Measurements from ENCODE around the gene ALKBH3.

Gene ALKBH3

DNA sequence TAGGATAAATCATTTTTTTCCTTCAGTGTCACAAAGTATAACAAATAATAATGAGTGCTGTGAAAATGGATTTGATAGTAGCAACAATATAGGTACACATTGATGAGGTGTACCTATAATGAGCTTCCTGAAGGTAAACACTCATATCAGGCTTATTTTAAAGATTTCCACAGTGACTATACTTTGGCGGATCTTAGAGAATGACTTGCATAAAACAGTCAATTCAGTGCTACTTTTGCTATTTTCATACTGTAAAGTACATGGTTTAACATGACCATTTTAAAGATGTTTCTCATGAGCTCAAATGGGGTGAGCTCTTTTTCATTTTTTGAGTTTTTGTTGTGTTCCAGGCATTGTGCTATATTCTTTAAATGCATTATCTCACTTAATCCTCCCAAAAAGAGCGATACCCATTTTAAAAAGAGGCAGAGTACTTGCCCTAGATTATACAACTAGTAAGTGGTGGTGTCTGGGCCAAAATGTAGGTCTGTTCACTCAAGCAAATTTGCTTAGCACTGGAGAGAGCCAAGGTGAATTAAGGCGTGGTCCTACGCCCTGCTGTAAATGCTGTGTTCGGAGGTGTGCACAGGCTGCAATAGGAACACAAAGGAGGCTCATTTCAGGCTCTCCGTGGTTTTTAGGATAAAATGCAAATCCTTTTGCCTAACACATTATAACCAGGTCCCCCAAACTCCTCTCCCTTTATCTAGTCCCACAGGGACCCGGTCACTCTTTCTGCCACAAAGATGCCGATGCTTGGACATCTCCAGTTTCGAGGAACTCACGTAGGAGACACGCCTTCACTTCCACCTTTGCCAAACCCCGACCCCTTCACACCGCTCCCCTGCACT, 617 bp upstream of the ALKBH3 start:
- H3K4me1 ChIP-seq (ENCODE audit: control insufficient read depth, insufficient read depth, low read length): no peaks in the 10 kb centered on the region; the same call in 1 of the 2 replicates

DNA sequence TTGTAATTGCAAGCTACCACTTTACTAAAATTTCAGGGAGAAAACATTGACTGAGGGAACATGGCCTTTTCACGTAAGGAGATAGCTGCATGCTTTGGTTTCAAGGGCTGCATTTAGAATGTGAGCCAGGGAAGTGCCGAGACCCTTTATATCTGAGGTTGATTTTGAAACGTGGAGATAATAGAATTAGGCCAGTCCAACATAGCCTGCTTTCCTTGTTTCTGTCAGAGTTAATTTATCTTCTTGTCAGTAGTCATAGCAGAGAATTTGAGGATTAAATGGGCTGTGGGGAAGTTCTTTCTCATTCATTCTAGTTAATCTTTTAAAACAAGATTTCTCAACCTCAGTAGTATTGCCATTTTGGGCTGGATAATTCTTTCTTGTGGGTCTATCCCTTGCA, 12.2 kb downstream of the ALKBH3 start:
- DNase-seq (ENCODE audit: low read depth, low spot score): no peak
- Histone ChIP-seq H3K9me3 (ENCODE audit: control insufficient read depth, insufficient read depth, low read length) (peaks cover under 1% of the 10 kb centered on the region; the same call in 1 of the 2 replicates), H3K4me1 (ENCODE audit: control insufficient read depth, insufficient read depth, low read length) (no peaks in the 10 kb centered on the region), H3K4me3 (ENCODE audit: low read length) (no peak overlapping the region), H3K27me3 (ENCODE audit: control insufficient read depth, insufficient read depth, low read length) (no peaks in the 10 kb centered on the region), H3K27ac (ENCODE audit: low read length) (no peak overlapping the region), H3K36me3 (ENCODE audit: control insufficient read depth, insufficient read depth, low read length) (peaks cover 13% of the 10 kb centered on the region; the same call in 1 of the 2 replicates)
- no CpG with 5 or more reads among the region's 3 CpGs for WGBS (ENCODE audit: insufficient coverage, insufficient read length)

More for the DNA sequence above, 617 bp upstream of the ALKBH3 start:
- Histone ChIP-seq H3K9me3 (ENCODE audit: control insufficient read depth, insufficient read depth, low read length) (no peaks in the 10 kb centered on the region), H3K27ac (ENCODE audit: low read length) (no peak overlapping the region), H3K27me3 (ENCODE audit: control insufficient read depth, insufficient read depth, low read length) (peaks cover 3% of the 10 kb centered on the region; the same call in 1 of the 2 replicates), H3K36me3 (ENCODE audit: control insufficient read depth, insufficient read depth, low read length) (no peaks in the 10 kb centered on the region; the same call in 1 of the 2 replicates), H3K4me3 (ENCODE audit: low read length) (no peak overlapping the region; the same call in 1 of the 2 replicates)
- WGBS (ENCODE audit: insufficient coverage, insufficient read length): no CpG with 5 or more reads among the region's 13 CpGs
- DNase-seq (ENCODE audit: low read depth, low spot score): no peak

DNA sequence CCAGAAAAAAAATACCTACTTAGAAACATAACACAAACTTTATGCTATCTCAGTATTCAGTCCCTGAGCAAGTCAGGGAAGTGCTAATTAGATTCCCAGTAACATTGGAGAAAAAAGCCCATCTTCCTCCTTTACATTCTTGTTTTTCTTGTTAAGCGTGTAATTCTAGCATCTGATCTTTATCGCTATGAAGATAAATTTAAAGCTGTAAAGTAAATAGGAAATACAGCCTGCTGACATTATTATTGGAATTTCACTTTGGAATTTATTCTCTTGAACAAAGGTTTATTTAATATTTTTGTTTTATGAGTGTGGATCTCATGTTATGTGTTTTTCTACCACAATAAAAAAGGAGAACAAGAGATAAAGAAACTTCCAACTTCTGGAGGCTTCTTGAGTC, 13.9 kb downstream of the ALKBH3 start:
- Histone ChIP-seq H3K27ac (ENCODE audit: low read length) (no peak overlapping the region), H3K27me3 (ENCODE audit: control insufficient read depth, insufficient read depth, low read length) (no peaks in the 10 kb centered on the region), H3K9me3 (ENCODE audit: control insufficient read depth, insufficient read depth, low read length) (peaks cover 1% of the 10 kb centered on the region; the same call in 1 of the 2 replicates), H3K4me1 (ENCODE audit: control insufficient read depth, insufficient read depth, low read length) (no peaks in the 10 kb centered on the region), H3K4me3 (ENCODE audit: low read length) (no peak overlapping the region), H3K36me3 (ENCODE audit: control insufficient read depth, insufficient read depth, low read length) (peaks cover 19% of the 10 kb centered on the region)
- DNase-seq (ENCODE audit: low read depth, low spot score): no peak
- no CpG with 5 or more reads among the region's 2 CpGs for WGBS (ENCODE audit: insufficient coverage, insufficient read length)

DNA sequence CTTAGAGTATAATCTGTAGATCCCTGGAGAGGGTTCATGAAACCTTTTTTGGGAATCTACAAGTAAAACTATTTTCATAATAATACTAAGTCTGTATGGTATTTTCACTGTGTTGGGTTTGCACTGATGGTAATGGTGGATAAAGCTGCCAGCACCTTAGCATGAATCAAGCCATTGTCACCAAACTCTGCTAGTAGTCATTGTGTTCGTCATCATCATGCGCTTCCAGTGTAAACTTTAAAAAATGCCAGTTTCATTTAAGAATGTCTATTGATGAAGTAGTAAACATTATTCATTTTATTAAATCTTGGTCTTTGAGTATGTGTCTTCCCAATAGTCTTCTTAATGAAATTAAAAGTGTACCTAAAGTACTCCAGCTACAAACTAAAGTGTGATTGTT, 15.0 kb downstream of the ALKBH3 start:
- Histone ChIP-seq H3K4me1 (ENCODE audit: control insufficient read depth, insufficient read depth, low read length) (no peaks in the 10 kb centered on the region), H3K27ac (ENCODE audit: low read length) (no peak overlapping the region), H3K9me3 (ENCODE audit: control insufficient read depth, insufficient read depth, low read length) (peaks cover 1% of the 10 kb centered on the region; the same call in 1 of the 2 replicates), H3K27me3 (ENCODE audit: control insufficient read depth, insufficient read depth, low read length) (no peaks in the 10 kb centered on the region), H3K4me3 (ENCODE audit: low read length) (no peak overlapping the region), H3K36me3 (ENCODE audit: control insufficient read depth, insufficient read depth, low read length) (peaks cover 16% of the 10 kb centered on the region)
- DNase-seq (ENCODE audit: low read depth, low spot score): no peak
- no CpG with 5 or more reads among the region's 2 CpGs for WGBS (ENCODE audit: insufficient coverage, insufficient read length)

DNA sequence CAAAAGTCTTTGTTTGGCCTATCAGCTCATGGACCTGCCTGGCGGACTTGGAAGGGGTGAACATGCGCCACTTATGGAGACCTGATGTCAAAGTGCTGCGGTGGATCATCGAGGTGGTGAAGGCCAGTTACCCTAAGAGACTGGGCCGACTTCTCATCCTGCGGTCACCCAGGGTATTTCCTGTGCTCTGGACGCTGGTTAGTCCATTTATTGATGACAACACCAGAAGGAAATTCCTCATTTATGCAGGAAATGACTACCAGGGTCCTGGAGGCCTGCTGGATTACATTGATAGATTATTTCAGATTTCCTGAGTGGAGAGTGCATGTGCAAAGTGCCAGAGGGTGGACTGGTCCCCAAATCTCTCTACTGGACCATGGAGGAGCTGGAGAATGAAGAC, 17.9 kb downstream of the ALKBH3 start:
- peaks cover 10% of the 10 kb centered on the region for H3K36me3 ChIP-seq (ENCODE audit: control insufficient read depth, insufficient read depth, low read length)
- H3K4me1 ChIP-seq (ENCODE audit: control insufficient read depth, insufficient read depth, low read length): no peaks in the 10 kb centered on the region
- no peak overlapping the region for H3K4me3 ChIP-seq (ENCODE audit: low read length)
- peaks cover 1% of the 10 kb centered on the region; the same call in 1 of the 2 replicates for H3K9me3 ChIP-seq (ENCODE audit: control insufficient read depth, insufficient read depth, low read length)
- no peaks in the 10 kb centered on the region for H3K27me3 ChIP-seq (ENCODE audit: control insufficient read depth, insufficient read depth, low read length)
- no peak overlapping the region for H3K27ac ChIP-seq (ENCODE audit: low read length)
- WGBS (ENCODE audit: insufficient coverage, insufficient read length): no CpG with 5 or more reads among the region's 7 CpGs
- no peak for DNase-seq (ENCODE audit: low read depth, low spot score)

DNA sequence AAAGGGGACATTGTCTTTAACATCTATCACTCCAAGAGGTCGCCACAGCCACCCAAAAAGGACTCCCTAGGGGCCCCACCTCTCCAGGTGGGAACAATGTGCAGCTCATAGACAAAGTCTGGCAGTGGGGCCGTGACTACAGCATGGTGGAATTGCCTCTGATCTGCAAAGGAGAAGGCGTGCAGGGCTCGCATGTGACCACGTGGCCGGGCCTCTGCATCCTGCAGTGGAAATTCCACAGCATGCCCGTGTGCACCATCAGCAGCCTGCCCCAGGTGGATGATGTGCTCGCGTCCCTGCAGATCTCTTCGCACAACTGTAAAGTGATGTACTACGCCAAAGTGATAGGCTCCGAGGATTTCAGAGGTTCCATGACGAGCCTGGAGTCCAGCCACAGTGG, 18.5 kb downstream of the ALKBH3 start:
- DNase-seq (ENCODE audit: low read depth, low spot score): no peak
- no peaks in the 10 kb centered on the region for H3K27me3 ChIP-seq (ENCODE audit: control insufficient read depth, insufficient read depth, low read length)
- peaks cover 1% of the 10 kb centered on the region; the same call in 1 of the 2 replicates for H3K9me3 ChIP-seq (ENCODE audit: control insufficient read depth, insufficient read depth, low read length)
- no peaks in the 10 kb centered on the region for H3K4me1 ChIP-seq (ENCODE audit: control insufficient read depth, insufficient read depth, low read length)
- no CpG with 5 or more reads among the region's 13 CpGs for WGBS (ENCODE audit: insufficient coverage, insufficient read length)
- no peak overlapping the region for H3K4me3 ChIP-seq (ENCODE audit: low read length)
- H3K36me3 ChIP-seq (ENCODE audit: control insufficient read depth, insufficient read depth, low read length): peaks cover 10% of the 10 kb centered on the region
- no peak overlapping the region for H3K27ac ChIP-seq (ENCODE audit: low read length)

DNA sequence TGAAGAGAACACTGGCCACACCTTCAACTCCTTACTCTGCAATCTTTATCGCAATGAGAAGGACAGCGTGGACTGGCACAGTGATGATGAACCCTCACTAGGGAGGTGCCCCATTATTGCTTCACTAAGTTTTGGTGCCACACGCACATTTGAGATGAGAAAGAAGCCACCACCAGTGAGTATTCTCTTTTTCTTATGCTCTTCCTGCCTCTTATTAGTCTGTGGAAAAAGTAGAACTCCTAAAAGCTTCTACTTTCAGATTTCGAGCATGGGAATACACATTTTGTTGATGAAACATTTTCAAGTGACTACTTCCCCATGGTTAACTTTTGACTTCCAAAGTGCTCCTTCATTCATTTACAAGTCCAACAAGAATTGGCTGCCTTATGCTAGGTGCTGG, 20.9 kb downstream of the ALKBH3 start:
- DNase-seq (ENCODE audit: low read depth, low spot score): no peak
- peaks cover 10% of the 10 kb centered on the region for H3K36me3 ChIP-seq (ENCODE audit: control insufficient read depth, insufficient read depth, low read length)
- H3K27me3 ChIP-seq (ENCODE audit: control insufficient read depth, insufficient read depth, low read length): no peaks in the 10 kb centered on the region
- no peaks in the 10 kb centered on the region for H3K4me1 ChIP-seq (ENCODE audit: control insufficient read depth, insufficient read depth, low read length)
- H3K27ac ChIP-seq (ENCODE audit: low read length): no peak overlapping the region
- H3K9me3 ChIP-seq (ENCODE audit: control insufficient read depth, insufficient read depth, low read length): peaks cover 1% of the 10 kb centered on the region; the same call in 1 of the 2 replicates
- H3K4me3 ChIP-seq (ENCODE audit: low read length): no peak overlapping the region
- WGBS (ENCODE audit: insufficient coverage, insufficient read length): no CpG with 5 or more reads among the region's 4 CpGs

DNA sequence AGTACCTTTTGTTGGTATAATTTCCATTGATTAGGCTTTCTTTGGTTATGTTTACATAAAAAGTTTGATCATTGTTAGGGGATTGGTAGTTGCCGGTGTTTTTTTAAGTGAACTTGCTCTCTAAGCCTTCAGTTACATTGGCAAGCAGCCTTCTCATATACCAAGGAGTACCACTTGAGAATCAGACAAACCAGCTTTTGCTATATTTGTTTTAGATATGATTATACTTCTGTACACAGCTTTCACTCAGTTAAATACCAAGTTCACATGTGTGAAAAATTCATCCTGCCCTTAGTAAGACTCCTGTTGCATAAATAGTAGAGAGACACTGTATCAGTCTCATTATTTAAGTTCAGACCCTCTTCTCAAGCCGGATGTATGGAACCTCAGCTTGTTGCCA, 22.4 kb downstream of the ALKBH3 start:
- no peak for DNase-seq (ENCODE audit: low read depth, low spot score)
- no peaks in the 10 kb centered on the region for H3K27me3 ChIP-seq (ENCODE audit: control insufficient read depth, insufficient read depth, low read length)
- H3K9me3 ChIP-seq (ENCODE audit: control insufficient read depth, insufficient read depth, low read length): no peaks in the 10 kb centered on the region
- H3K27ac ChIP-seq (ENCODE audit: low read length): no peak overlapping the region
- H3K4me1 ChIP-seq (ENCODE audit: control insufficient read depth, insufficient read depth, low read length): no peaks in the 10 kb centered on the region
- peaks cover 5% of the 10 kb centered on the region for H3K36me3 ChIP-seq (ENCODE audit: control insufficient read depth, insufficient read depth, low read length)
- H3K4me3 ChIP-seq (ENCODE audit: low read length): no peak overlapping the region
- WGBS (ENCODE audit: insufficient coverage, insufficient read length): no CpG with 5 or more reads among the region's 2 CpGs

DNA sequence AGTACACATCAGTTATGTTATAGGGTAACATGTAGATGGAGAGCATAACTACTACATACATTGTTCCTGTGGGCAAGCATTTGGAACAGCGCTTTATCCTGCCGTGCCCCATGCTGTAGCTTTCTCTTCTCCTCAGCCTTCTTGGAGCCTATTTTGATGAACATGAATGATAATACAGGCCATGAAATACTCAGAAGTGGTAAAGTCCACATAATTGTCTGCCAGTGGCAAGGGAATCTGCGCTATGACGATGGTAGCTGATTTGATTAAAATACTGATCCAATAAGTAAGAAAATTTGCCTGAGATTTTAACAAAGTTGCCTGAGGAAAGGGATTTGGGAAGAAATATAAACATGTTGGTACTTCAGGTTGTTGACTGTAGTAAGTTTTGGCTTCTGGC, 23.3 kb downstream of the ALKBH3 start:
- Histone ChIP-seq H3K27ac (ENCODE audit: low read length) (no peak overlapping the region), H3K4me3 (ENCODE audit: low read length) (no peak overlapping the region), H3K36me3 (ENCODE audit: control insufficient read depth, insufficient read depth, low read length) (peaks cover 5% of the 10 kb centered on the region), H3K4me1 (ENCODE audit: control insufficient read depth, insufficient read depth, low read length) (no peaks in the 10 kb centered on the region), H3K27me3 (ENCODE audit: control insufficient read depth, insufficient read depth, low read length) (no peaks in the 10 kb centered on the region), H3K9me3 (ENCODE audit: control insufficient read depth, insufficient read depth, low read length) (no peaks in the 10 kb centered on the region)
- no peak for DNase-seq (ENCODE audit: low read depth, low spot score)
- no CpG with 5 or more reads among the region's 4 CpGs for WGBS (ENCODE audit: insufficient coverage, insufficient read length)

DNA sequence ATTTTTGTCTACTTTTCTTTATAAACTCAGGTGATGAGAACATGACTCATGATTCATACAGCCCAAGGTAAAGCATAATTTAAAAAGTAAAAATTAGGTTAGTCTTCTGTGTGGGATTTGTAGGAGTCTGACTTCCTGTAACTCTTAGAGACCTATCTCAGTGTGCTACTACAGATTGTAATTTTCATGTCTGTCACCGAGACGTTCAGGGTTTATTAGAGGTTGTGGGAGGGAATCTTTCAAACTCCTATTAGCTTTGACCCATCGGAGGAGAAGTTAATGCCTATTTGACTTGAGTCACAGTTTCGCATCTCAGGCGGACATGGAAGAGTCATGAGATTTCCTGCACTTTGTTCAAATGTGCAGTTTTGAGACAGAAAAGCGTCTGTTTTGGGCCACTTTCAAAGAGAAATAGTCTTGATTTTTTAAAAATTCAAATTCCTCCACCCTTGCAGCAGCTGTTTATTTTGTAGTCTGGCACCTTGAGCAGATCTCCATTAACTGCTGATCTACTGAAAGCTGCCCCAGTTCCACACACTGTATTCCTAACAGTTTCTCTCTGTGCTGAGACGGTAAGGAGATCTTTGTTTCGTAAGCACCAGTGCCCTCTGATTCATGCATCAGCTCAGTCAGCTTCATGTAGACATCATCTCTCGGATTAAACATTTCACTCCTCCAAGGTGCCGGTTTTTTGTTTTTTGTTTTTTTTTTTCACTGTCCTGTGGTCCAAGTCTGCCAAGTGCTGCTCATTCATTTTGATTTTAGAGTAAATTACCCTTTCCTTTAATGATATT, 24.3 kb downstream of the ALKBH3 start:
- no CpG with 5 or more reads among the region's 10 CpGs for WGBS (ENCODE audit: insufficient coverage, insufficient read length)
- H3K9me3 ChIP-seq (ENCODE audit: control insufficient read depth, insufficient read depth, low read length): no peaks in the 10 kb centered on the region
- H3K4me3 ChIP-seq (ENCODE audit: low read length): no peak overlapping the region
- no peaks in the 10 kb centered on the region for H3K4me1 ChIP-seq (ENCODE audit: control insufficient read depth, insufficient read depth, low read length)
- no peaks in the 10 kb centered on the region for H3K27me3 ChIP-seq (ENCODE audit: control insufficient read depth, insufficient read depth, low read length)
- no peaks in the 10 kb centered on the region for H3K36me3 ChIP-seq (ENCODE audit: control insufficient read depth, insufficient read depth, low read length)
- DNase-seq (ENCODE audit: low read depth, low spot score): no peak
- no peak overlapping the region for H3K27ac ChIP-seq (ENCODE audit: low read length)

Data from iPS DF 6.9 (cell line).